Measurements from ENCODE around the gene RPS24.

- TF ChIP-seq EZH2 (IDR thresholded peaks at IDR 0.05; ENCODE audit: borderline replicate concordance, low read depth, low read length, poor library complexity, severe bottlenecking): no peak
- TF ChIP-seq CTCF (conservative IDR thresholded peaks at IDR 0.05; ENCODE audit: low read depth, low read length): no peak
Measured at GRCh38 chr10:78042058-78042751, 8.5 kb downstream of the RPS24 start.

Measured in A673 (cell line).